Measurements from ENCODE around the gene MEOX1.

- no peak for TF ChIP-seq EZH2 (IDR thresholded peaks at IDR 0.05; ENCODE audit: low read length, unreplicated experiment)
- TF ChIP-seq, protein P1, sequence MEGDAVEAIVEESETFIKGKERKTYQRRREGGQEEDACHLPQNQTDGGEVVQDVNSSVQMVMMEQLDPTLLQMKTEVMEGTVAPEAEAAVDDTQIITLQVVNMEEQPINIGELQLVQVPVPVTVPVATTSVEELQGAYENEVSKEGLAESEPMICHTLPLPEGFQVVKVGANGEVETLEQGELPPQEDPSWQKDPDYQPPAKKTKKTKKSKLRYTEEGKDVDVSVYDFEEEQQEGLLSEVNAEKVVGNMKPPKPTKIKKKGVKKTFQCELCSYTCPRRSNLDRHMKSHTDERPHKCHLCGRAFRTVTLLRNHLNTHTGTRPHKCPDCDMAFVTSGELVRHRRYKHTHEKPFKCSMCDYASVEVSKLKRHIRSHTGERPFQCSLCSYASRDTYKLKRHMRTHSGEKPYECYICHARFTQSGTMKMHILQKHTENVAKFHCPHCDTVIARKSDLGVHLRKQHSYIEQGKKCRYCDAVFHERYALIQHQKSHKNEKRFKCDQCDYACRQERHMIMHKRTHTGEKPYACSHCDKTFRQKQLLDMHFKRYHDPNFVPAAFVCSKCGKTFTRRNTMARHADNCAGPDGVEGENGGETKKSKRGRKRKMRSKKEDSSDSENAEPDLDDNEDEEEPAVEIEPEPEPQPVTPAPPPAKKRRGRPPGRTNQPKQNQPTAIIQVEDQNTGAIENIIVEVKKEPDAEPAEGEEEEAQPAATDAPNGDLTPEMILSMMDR (conservative IDR thresholded peaks at IDR 0.05; ENCODE audit: low read depth, low read length), result no peak
Observed at GRCh38 chr17:43691317-43691693, 29.6 kb upstream of the MEOX1 start.

Data from PC-3 (cell line).